Trophoblast cell (in vitro differentiated cells and primary cell): ENCODE data around the gene DLD.
"Not testable (repeated sequence)": the region's sequence is repeated elsewhere in the genome, so short reads cannot be mapped to it uniquely, and the experiment has no call there.

ENCODE experiments used
- DNase-seq, 2 donors: peaks; one replicate each; pipeline ENCODE4 v3.0.0-alpha.2; 2016
- H2AFZ ChIP-seq: 2 replicates; pipeline ENCODE4 v1.6.1; 2013; ENCODE audit warnings: low read length, moderate library complexity, mild to moderate bottlenecking; ENCODE audit not compliant: insufficient read depth, poor library complexity
- H2AK5ac ChIP-seq: 2 replicates; pipeline ENCODE4 v1.6.1; 2013; ENCODE audit warnings: mild to moderate bottlenecking, low read length
- H2BK120ac ChIP-seq: 2 replicates; pipeline ENCODE4 v1.6.1; 2013; ENCODE audit warnings: low read length, mild to moderate bottlenecking, moderate library complexity; ENCODE audit not compliant: insufficient read depth, poor library complexity
- H2BK12ac ChIP-seq: 2 replicates; pipeline ENCODE4 v1.6.1; 2013; ENCODE audit warnings: mild to moderate bottlenecking, low read length, moderate library complexity
- H2BK5ac ChIP-seq: 2 replicates; pipeline ENCODE4 v1.6.1; 2013; ENCODE audit warnings: low read length, low read depth, moderate library complexity, mild to moderate bottlenecking; ENCODE audit not compliant: poor library complexity
- H3K14ac ChIP-seq: 2 replicates; pipeline ENCODE4 v1.6.1; 2013; ENCODE audit warnings: mild to moderate bottlenecking, low read length
- H3K18ac ChIP-seq: 2 replicates; pipeline ENCODE4 v1.6.1; 2013; ENCODE audit warnings: mild to moderate bottlenecking, low read length
- H3K23ac ChIP-seq: 2 replicates; pipeline ENCODE4 v1.6.1; 2013; ENCODE audit warnings: low read length
- H3K27ac ChIP-seq: 2 replicates; pipeline ENCODE4 v1.5.1; 2013; ENCODE audit warnings: low read depth, mild to moderate bottlenecking, inconsistent platforms, low read length, moderate library complexity
- H3K27me3 ChIP-seq: 2 replicates; pipeline ENCODE4 v1.6.1; 2013; ENCODE audit warnings: inconsistent platforms, mild to moderate bottlenecking, low read length, moderate library complexity; ENCODE audit not compliant: insufficient read depth
- H3K36me3 ChIP-seq, 2 experiments: 1 replicate in 1 of 2; 2 replicates in 1 of 2; pipeline ENCODE4 v1.6.1; 2013; ENCODE audit warnings: low read length in 2 of 2, mild to moderate bottlenecking in 2 of 2, moderate library complexity in 1 of 2; ENCODE audit not compliant: insufficient read depth in 2 of 2, control insufficient read depth in 1 of 2
- H3K4ac ChIP-seq: 2 replicates; pipeline ENCODE4 v1.6.1; 2013; ENCODE audit warnings: low read depth, mild to moderate bottlenecking, low read length, moderate library complexity
- H3K4me1 ChIP-seq, 2 experiments: 1 replicate in 1 of 2; 2 replicates in 1 of 2; pipeline ENCODE4 v1.6.1; 2013; ENCODE audit warnings: low read length in 2 of 2, mild to moderate bottlenecking in 2 of 2, moderate library complexity in 1 of 2; ENCODE audit not compliant: insufficient read depth in 2 of 2, control insufficient read depth in 1 of 2
- H3K4me2 ChIP-seq: 2 replicates; pipeline ENCODE4 v1.6.1; 2013; ENCODE audit warnings: inconsistent platforms, mild to moderate bottlenecking, low read length, moderate library complexity
- H3K4me3 ChIP-seq: 2 replicates; pipeline ENCODE4 v1.5.1; 2013; ENCODE audit warnings: mild to moderate bottlenecking, low read depth, low read length, inconsistent platforms
- H3K79me1 ChIP-seq: one replicate; pipeline ENCODE4 v1.6.1; 2013; ENCODE audit warnings: low read length
- H3K79me2 ChIP-seq: 2 replicates; pipeline ENCODE4 v1.6.1; 2013; ENCODE audit warnings: low read length, mild to moderate bottlenecking; ENCODE audit not compliant: control insufficient read depth, insufficient read depth, poor library complexity
- H3K9ac ChIP-seq: 2 replicates; pipeline ENCODE4 v1.6.1; 2013; ENCODE audit warnings: mild to moderate bottlenecking, low read length
- H3K9me3 ChIP-seq: 2 replicates; pipeline ENCODE4 v1.6.1; 2013; ENCODE audit warnings: low read depth, mild to moderate bottlenecking, control low read depth, inconsistent platforms, low read length; ENCODE audit not compliant: insufficient read depth
- H4K12ac ChIP-seq: 2 replicates; pipeline ENCODE4 v1.6.1; 2013; ENCODE audit warnings: low read depth, mild to moderate bottlenecking, low read length, moderate library complexity
- H4K8ac ChIP-seq: 2 replicates; pipeline ENCODE4 v1.6.1; 2013; ENCODE audit warnings: low read depth, mild to moderate bottlenecking, low read length, moderate library complexity
- H4K91ac ChIP-seq: one replicate; pipeline ENCODE4 v1.6.1; 2013; ENCODE audit warnings: low read depth, mild to moderate bottlenecking, low read length, moderate library complexity
- WGBS: extraction: QIAGEN DNeasy Blood & Tissue Kit; methylation state at CpG from one replicate; pipeline ENCODE4 v1.1.7; 2013; ENCODE audit warnings: missing lambda C conversion rate; ENCODE audit not compliant: insufficient read length, insufficient coverage; ENCODE audit errors: extremely low coverage; 5-methylcytosine and 5-hydroxymethylcytosine counted together

Gene DLD

DNA sequence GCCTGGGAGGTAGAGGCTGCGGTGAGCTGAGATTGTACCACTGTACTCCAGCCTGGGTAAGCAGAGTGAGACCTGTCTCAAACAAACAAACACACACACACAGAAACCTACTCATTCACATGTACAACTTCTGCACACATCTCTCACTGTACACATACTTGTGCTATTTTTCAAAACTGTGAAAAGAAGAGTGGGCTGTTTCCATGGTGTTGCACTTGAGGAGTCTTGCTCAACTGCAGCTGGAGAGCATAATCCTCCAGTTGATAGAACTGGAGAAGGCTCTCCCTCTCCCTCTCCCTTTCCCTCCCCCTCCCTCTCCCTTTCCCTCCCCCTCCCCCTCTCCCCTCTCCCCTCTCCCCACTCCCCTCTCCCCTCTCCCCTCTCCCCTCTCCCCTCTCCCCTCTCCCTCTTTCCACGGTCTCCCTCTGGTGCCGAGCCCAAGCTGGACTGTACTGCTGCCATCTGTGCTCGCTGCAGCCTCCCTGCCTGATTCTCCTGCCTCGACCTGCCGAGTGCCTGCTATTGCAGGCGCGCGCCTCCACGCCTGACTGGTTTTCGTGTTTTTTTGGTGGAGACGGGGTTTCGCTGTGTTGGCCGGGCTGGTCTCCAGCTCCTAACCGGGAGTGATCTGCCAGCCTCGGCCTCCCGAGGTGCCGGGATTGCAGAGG lies 43.7 kb upstream of the DLD start:
- Histone ChIP-seq H3K9me3 (peaks cover 1% of the 10 kb centered on the region), H3K27ac (no peak overlapping the region), H4K8ac (no peak overlapping the region), H3K4ac (no peak overlapping the region), H3K79me1 (no peaks in the 10 kb centered on the region), H3K79me2 (no peaks in the 10 kb centered on the region), H2AK5ac (no peak overlapping the region), H3K4me2 (no peak overlapping the region), H3K18ac (no peak overlapping the region), H4K12ac (no peak overlapping the region), H2BK12ac (no peak overlapping the region), H3K14ac (no peak overlapping the region), H4K91ac (no peak overlapping the region), H3K4me3 (no peak overlapping the region), H2BK5ac (no peak overlapping the region), H3K36me3 (no peaks in the 10 kb centered on the region), H3K27me3 (no peaks in the 10 kb centered on the region), H3K4me1 (no peaks in the 10 kb centered on the region), H2AFZ (no peak overlapping the region), H3K23ac (no peak overlapping the region), H2BK120ac (no peak overlapping the region), H3K9ac (no peak overlapping the region)
- no CpG with 5 or more reads among the region's 18 CpGs for WGBS
- no peak for DNase-seq

DNA sequence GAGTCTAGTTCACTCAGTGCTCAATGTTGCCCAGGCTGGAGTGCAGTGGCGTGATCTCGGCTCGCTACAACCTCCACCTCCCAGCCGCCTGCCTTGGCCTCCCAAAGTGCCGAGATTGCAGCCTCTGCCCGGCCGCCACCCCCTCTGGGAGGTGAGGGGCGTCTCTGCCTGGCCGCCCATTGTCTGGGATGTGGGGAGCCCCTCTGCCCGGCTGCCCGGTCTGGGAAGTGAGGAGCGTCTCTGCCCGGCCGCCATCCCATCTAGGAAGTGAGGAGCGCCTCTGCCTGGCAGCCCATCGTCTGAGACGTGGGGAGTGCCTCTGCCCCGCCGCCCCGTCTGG lies 43.2 kb upstream of the DLD start:
- not testable (repeated sequence) for H3K4me2 ChIP-seq, H3K9me3 ChIP-seq, H3K79me1 ChIP-seq, H3K27me3 ChIP-seq, H3K9ac ChIP-seq, H3K4me3 ChIP-seq, H3K79me2 ChIP-seq, H2BK120ac ChIP-seq, H2BK5ac ChIP-seq, H3K23ac ChIP-seq, H3K27ac ChIP-seq, H3K36me3 ChIP-seq, H4K8ac ChIP-seq, H2AK5ac ChIP-seq, H3K4me1 ChIP-seq, H3K4ac ChIP-seq, H4K91ac ChIP-seq, H3K14ac ChIP-seq, DNase-seq, H2AFZ ChIP-seq, H4K12ac ChIP-seq, H2BK12ac ChIP-seq, H3K18ac ChIP-seq
- no CpG with 5 or more reads among the region's 20 CpGs for WGBS

DNA sequence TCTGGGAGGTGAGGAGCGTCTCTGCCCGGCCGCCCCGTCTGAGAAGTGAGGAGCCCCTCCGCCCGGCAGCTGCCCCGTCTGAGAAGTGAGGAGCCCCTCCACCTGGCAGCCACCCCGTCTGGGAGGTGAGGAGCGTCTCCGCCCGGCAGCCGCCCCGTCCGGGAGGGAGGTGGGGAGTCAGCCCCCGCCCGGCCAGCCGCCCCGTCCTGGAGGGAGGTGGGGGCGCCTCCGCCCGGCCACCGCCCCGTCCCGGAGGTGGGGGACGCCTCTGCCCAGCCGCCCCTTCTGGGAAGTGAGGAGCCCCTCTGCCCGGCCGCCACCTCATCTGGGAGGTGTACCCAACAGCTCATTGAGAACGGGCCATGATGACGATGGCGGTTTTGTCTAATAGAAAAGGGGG lies 42.8 kb upstream of the DLD start:
- not testable (repeated sequence) for H3K4ac ChIP-seq, H3K79me2 ChIP-seq, H2AFZ ChIP-seq, DNase-seq, H3K14ac ChIP-seq, H3K9me3 ChIP-seq, H2BK12ac ChIP-seq, H4K91ac ChIP-seq, H3K79me1 ChIP-seq, H4K8ac ChIP-seq, H3K9ac ChIP-seq, H3K36me3 ChIP-seq, H3K27me3 ChIP-seq, H3K4me3 ChIP-seq, H3K27ac ChIP-seq, H3K23ac ChIP-seq, H4K12ac ChIP-seq, H3K4me2 ChIP-seq, H3K18ac ChIP-seq, H2AK5ac ChIP-seq, H2BK120ac ChIP-seq, H3K4me1 ChIP-seq, H2BK5ac ChIP-seq
- WGBS, result no CpG with 5 or more reads among the region's 31 CpGs

DNA sequence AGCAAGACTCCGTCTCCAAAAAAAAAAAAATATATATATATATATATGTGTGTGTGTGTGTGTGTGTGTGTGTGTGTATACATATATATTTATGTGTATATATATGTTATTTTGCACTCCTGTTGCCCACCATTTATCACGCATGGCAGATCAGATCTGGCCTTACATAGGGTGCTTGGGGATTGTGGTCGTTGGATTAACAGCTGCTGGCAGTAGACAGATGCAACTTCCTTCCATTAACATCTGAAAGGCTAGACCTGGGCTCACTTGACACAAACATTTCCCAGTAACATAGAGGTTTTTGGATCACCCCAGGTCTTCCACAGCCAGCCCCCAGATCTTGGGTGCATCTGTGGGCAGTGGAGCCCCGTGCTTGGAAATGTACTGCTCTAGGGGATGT lies 40.8 kb upstream of the DLD start:
- Histone ChIP-seq H3K4ac (no peak overlapping the region), H3K9me3 (no peaks in the 10 kb centered on the region), H3K9ac (no peak overlapping the region), H3K4me3 (no peak overlapping the region), H3K4me1 (no peaks in the 10 kb centered on the region), H2BK120ac (no peak overlapping the region), H2BK12ac (no peak overlapping the region), H3K79me2 (no peaks in the 10 kb centered on the region), H3K4me2 (no peak overlapping the region), H2AFZ (no peak overlapping the region), H4K8ac (no peak overlapping the region), H3K27me3 (no peaks in the 10 kb centered on the region), H2AK5ac (no peak overlapping the region), H3K18ac (no peak overlapping the region), H3K27ac (no peak overlapping the region), H3K23ac (no peak overlapping the region), H3K36me3 (no peaks in the 10 kb centered on the region), H2BK5ac (no peak overlapping the region), H3K79me1 (no peaks in the 10 kb centered on the region), H3K14ac (no peak overlapping the region), H4K91ac (no peak overlapping the region), H4K12ac (no peak overlapping the region)
- no CpG with 5 or more reads among the region's 4 CpGs for WGBS
- no peak for DNase-seq
